ENCODE data around the gene PIBF1. TPM values are rescaled to one million over a fixed set of nuclear protein-coding genes. Genes with fewer than 3 reads are reported as not detected.
"Not testable (repeated sequence)": the region's sequence is repeated elsewhere in the genome, so short reads cannot be mapped to it uniquely, and the experiment has no call there.

PIBF1 gene
- total and polyA plus RNA-seq, 4 experiments from 2014 or later, result 10.4 to 36.0 (median 23.0) TPM

DNA sequence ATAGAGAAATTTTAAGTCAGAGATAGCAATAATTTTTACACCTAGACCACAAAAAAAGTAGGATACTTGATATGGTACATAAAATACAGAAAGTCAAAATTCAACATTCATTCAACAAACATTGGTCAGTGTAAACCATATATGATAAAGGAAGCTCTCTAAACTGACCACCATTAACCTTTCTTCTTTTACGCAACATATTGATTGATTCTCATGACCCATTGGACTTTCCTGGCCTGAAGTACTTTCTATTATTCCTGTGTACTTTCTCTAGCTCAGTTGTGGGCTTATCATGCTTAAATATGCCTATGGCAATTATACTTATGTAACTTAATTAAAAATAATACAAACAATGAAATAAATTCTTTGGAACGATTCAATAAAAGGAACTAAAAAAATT is 10.7 kb downstream of the PIBF1 start:
- Histone ChIP-seq H3K36me3 (ENCODE audit: insufficient read depth, low read length) (peaks cover 22% of the 10 kb centered on the region), H3K27me3 (ENCODE audit: insufficient read depth, low read length) (no peaks in the 10 kb centered on the region), H3K4me3 (ENCODE audit: low read length in 2 of 2) (no peak overlapping the region), H3K4me1 (ENCODE audit: insufficient read depth, low read length) (no peaks in the 10 kb centered on the region), H3K27ac (ENCODE audit: low read depth, low read length) (no peak overlapping the region), H3K9me3 (ENCODE audit: control insufficient read depth in 1 of 2, low read length in 2 of 2) (no peaks in the 10 kb centered on the region)
- ChIA-PET POLR2A (ENCODE audit: partially characterized antibody) (no interaction called here), CTCF (ENCODE audit: partially characterized antibody) (interaction anchor here (1.2 kb wide), 1 partner anchor 15 kb away, joined by 3 read pairs; no protein-coding TSS in a partner anchor)
- Mint-ChIP-seq H3K4me1 (peaks cover 17 to 30% (median 27%) of the 10 kb centered on the region in 4 donors), H3K4me3 (no peak overlapping the region), H3K27ac (no peak overlapping the region), H3K9me3 (peaks cover 0 to 4% (median 0%) of the 10 kb centered on the region in 8 donors), H3K36me3 (peaks cover 48 to 53% of the 10 kb centered on the region in 2 donors), H3K27me3 (no peaks in the 10 kb centered on the region)
- intact Hi-C loops (cut with micrococcal nuclease), result no loop called here
- DNase-seq, result no peak

DNA sequence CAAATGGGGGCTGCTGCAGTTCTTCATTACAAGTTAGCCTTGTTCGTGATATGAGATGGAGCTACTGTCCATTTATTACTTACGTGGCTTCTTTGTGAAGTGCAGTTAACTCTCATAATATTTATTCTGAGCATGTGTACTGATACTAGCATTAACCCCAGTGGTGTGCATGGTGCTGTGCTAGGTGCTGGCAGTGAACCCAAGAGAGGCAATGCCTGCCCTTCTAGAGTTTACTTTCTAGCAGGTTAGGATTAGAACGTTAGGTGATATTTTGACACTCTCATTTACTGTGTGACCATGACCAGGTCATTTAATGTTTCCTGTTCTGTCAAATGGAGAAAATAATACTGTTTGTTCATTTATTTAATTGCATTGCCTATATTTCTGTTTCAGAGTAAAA is 16.9 kb downstream of the PIBF1 start:
- peaks cover 11 to 25% (median 18%) of the 10 kb centered on the region in 4 donors for H3K4me1 Mint-ChIP-seq
- H3K36me3 Mint-ChIP-seq, result peaks cover 53 to 63% of the 10 kb centered on the region in 2 donors
- Histone ChIP-seq H3K4me3 (ENCODE audit: low read length in 2 of 2) (no peak overlapping the region), H3K27me3 (ENCODE audit: insufficient read depth, low read length) (no peaks in the 10 kb centered on the region), H3K36me3 (ENCODE audit: insufficient read depth, low read length) (peaks cover 20% of the 10 kb centered on the region), H3K4me1 (ENCODE audit: insufficient read depth, low read length) (no peaks in the 10 kb centered on the region), H3K9me3 (ENCODE audit: control insufficient read depth in 1 of 2, low read length in 2 of 2) (no peaks in the 10 kb centered on the region), H3K27ac (ENCODE audit: low read depth, low read length) (no peak overlapping the region)
- DNase-seq, result no peak
- H3K9me3 Mint-ChIP-seq, result peaks cover 0 to 4% (median 0%) of the 10 kb centered on the region in 8 donors
- ChIA-PET POLR2A (ENCODE audit: partially characterized antibody) (no interaction called here), CTCF (ENCODE audit: partially characterized antibody) (no interaction called here)
- H3K27ac Mint-ChIP-seq, result no peak overlapping the region
- no peak overlapping the region for H3K4me3 Mint-ChIP-seq
- no peaks in the 10 kb centered on the region for H3K27me3 Mint-ChIP-seq
- intact Hi-C loops (cut with micrococcal nuclease), result no loop called here

GRCh38 chr13:72804301-72804700 is 22.4 kb downstream of the PIBF1 start:
- Histone ChIP-seq H3K4me1 (ENCODE audit: insufficient read depth, low read length) (no peaks in the 10 kb centered on the region), H3K36me3 (ENCODE audit: insufficient read depth, low read length) (no peaks in the 10 kb centered on the region), H3K27ac (ENCODE audit: low read depth, low read length) (no peak overlapping the region), H3K4me3 (ENCODE audit: low read length in 2 of 2) (no peak overlapping the region), H3K9me3 (ENCODE audit: control insufficient read depth in 1 of 2, low read length in 2 of 2) (no peaks in the 10 kb centered on the region), H3K27me3 (ENCODE audit: insufficient read depth, low read length) (no peaks in the 10 kb centered on the region)
- Mint-ChIP-seq H3K27me3 (no peaks in the 10 kb centered on the region), H3K4me1 (peaks cover 7 to 12% (median 9%) of the 10 kb centered on the region in 4 donors), H3K36me3 (peaks cover 43 to 47% of the 10 kb centered on the region in 2 donors), H3K27ac (peak overlapping the region in 3 of 7 donors; percentile 26 to 68 (median 63)), H3K9me3 (peaks cover 0 to 5% (median 0%) of the 10 kb centered on the region in 8 donors), H3K4me3 (no peak overlapping the region)
- intact Hi-C loops (cut with micrococcal nuclease), result no loop called here
- CTCF ChIA-PET (ENCODE audit: partially characterized antibody), result no interaction called here
- no peak for DNase-seq
- POLR2A ChIA-PET (ENCODE audit: partially characterized antibody), result no interaction called here

GRCh38 chr13:72805676-72806346 is 23.9 kb downstream of the PIBF1 start:
- Histone ChIP-seq H3K9me3 (ENCODE audit: control insufficient read depth in 1 of 2, low read length in 2 of 2) (no peaks in the 10 kb centered on the region), H3K27me3 (ENCODE audit: insufficient read depth, low read length) (no peaks in the 10 kb centered on the region), H3K4me3 (ENCODE audit: low read length in 2 of 2) (no peak overlapping the region), H3K27ac (ENCODE audit: low read depth, low read length) (no peak overlapping the region), H3K36me3 (ENCODE audit: insufficient read depth, low read length) (no peaks in the 10 kb centered on the region), H3K4me1 (ENCODE audit: insufficient read depth, low read length) (no peaks in the 10 kb centered on the region)
- Mint-ChIP-seq H3K36me3 (peaks cover 38 to 42% of the 10 kb centered on the region in 2 donors), H3K4me1 (peaks cover 7 to 11% (median 8%) of the 10 kb centered on the region in 4 donors), H3K27ac (peak overlapping the region in 1 of 7 donors; percentile 55), H3K9me3 (peaks cover 0 to 5% (median 0%) of the 10 kb centered on the region in 8 donors), H3K27me3 (no peaks in the 10 kb centered on the region), H3K4me3 (no peak overlapping the region)
- POLR2A ChIA-PET (ENCODE audit: partially characterized antibody), result no interaction called here
- no peak for DNase-seq
- CTCF ChIA-PET (ENCODE audit: partially characterized antibody), result interaction anchor here (0.8 kb wide), 2 partner anchors 14 to 22 kb away, joined by 3 read pairs; no protein-coding TSS in a partner anchor
- intact Hi-C loops (cut with micrococcal nuclease), result no loop called here

DNA sequence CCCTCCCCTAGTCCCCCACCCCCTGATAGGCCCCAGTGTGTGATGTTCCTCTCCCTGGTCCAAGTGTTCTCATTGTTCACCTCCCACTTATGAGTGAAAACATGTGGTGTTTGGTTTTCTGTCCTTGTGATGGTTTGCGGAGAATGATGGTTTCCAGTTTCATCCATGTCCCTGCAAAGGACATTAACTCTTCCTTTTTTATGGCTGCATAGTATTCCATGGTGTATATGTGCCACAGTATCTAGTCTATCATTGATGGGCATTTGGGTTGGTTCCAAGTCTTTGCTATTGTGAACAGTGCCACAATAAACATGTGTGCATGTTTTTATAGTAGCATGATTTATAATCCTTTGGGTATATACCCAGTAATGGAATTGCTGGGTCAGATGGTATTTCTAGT is 24.6 kb downstream of the PIBF1 start:
- H3K4me3 ChIP-seq (ENCODE audit: low read length in 2 of 2); CTCF ChIA-PET (ENCODE audit: partially characterized antibody); DNase-seq; H3K4me1 ChIP-seq (ENCODE audit: insufficient read depth, low read length); H3K4me1 Mint-ChIP-seq; H3K27me3 ChIP-seq (ENCODE audit: insufficient read depth, low read length); POLR2A ChIA-PET (ENCODE audit: partially characterized antibody); H3K9me3 Mint-ChIP-seq; H3K36me3 ChIP-seq (ENCODE audit: insufficient read depth, low read length); intact Hi-C loops (cut with micrococcal nuclease); H3K27ac ChIP-seq (ENCODE audit: low read depth, low read length); H3K9me3 ChIP-seq (ENCODE audit: control insufficient read depth in 1 of 2, low read length in 2 of 2); H3K27me3 Mint-ChIP-seq; H3K4me3 Mint-ChIP-seq: not testable (repeated sequence)
- peaks cover 35 to 39% of the 10 kb centered on the region in 2 donors for H3K36me3 Mint-ChIP-seq
- peak overlapping the region in 4 of 7 donors; percentile 23 to 59 (median 40) for H3K27ac Mint-ChIP-seq

DNA sequence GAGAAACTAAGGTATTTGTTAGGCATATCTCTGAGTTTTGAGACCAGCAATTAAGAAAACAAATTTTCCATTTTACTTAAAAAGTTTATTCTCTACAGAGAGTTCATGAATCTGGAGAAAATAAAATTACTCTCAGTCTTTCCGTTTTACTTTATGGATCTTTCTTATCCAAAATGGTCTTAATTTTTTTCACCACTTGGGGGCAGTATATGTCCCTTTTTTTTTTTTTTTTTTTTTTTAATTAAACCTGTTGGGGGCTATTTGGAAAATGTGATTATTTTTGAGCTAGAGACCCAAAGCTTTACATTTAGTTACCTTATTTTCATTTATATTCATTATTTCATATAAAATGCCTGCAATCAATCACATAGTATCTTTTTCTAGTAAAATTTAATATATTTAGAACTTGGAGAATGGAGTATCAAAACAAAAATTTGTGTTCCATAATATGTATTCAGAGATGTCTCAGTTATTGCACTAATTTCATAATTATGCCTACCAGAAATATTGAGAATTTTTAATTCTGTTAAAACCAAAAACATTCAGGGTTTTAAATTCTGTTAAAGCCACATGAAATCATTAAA is 27.1 kb downstream of the PIBF1 start:
- Histone ChIP-seq H3K4me1 (ENCODE audit: insufficient read depth, low read length) (no peaks in the 10 kb centered on the region), H3K27me3 (ENCODE audit: insufficient read depth, low read length) (no peaks in the 10 kb centered on the region), H3K4me3 (ENCODE audit: low read length in 2 of 2) (no peak overlapping the region), H3K27ac (ENCODE audit: low read depth, low read length) (no peak overlapping the region), H3K9me3 (ENCODE audit: control insufficient read depth in 1 of 2, low read length in 2 of 2) (no peaks in the 10 kb centered on the region), H3K36me3 (ENCODE audit: insufficient read depth, low read length) (peaks cover 5% of the 10 kb centered on the region)
- Mint-ChIP-seq H3K4me3 (no peak overlapping the region), H3K4me1 (peaks cover 0 to 4% (median under 1%) of the 10 kb centered on the region in 4 donors), H3K9me3 (peaks cover 0 to 5% (median 0%) of the 10 kb centered on the region in 8 donors), H3K27me3 (no peaks in the 10 kb centered on the region), H3K27ac (no peak overlapping the region), H3K36me3 (peaks cover 28 to 33% of the 10 kb centered on the region in 2 donors)
- ChIA-PET CTCF (ENCODE audit: partially characterized antibody) (interaction anchor here (0.6 to 1.6 kb wide), 6 partner anchors 9 to 1694 kb away, joined by 3 to 6 read pairs (median 3); no protein-coding TSS in a partner anchor), POLR2A (ENCODE audit: partially characterized antibody) (no interaction called here)
- intact Hi-C loops (cut with micrococcal nuclease), result loop anchor here (1.0 kb wide), 1 partner anchor 899 kb away; no protein-coding TSS in a partner anchor
- DNase-seq, result peak in 4 of 5 donors; percentile 6 to 24 (median 15)

- no peak overlapping the region for H3K4me3 Mint-ChIP-seq
- POLR2A ChIA-PET (ENCODE audit: partially characterized antibody), result no interaction called here
- Histone ChIP-seq H3K4me3 (ENCODE audit: low read length in 2 of 2) (no peak overlapping the region), H3K9me3 (ENCODE audit: control insufficient read depth in 1 of 2, low read length in 2 of 2) (no peaks in the 10 kb centered on the region), H3K4me1 (ENCODE audit: insufficient read depth, low read length) (no peaks in the 10 kb centered on the region), H3K27ac (ENCODE audit: low read depth, low read length) (no peak overlapping the region), H3K27me3 (ENCODE audit: insufficient read depth, low read length) (no peaks in the 10 kb centered on the region), H3K36me3 (ENCODE audit: insufficient read depth, low read length) (peaks cover 4% of the 10 kb centered on the region)
- H3K4me1 Mint-ChIP-seq, result peaks cover 0 to 12% (median 1%) of the 10 kb centered on the region in 4 donors
- H3K36me3 Mint-ChIP-seq, result peaks cover 28 to 41% of the 10 kb centered on the region in 2 donors
- intact Hi-C loops (cut with micrococcal nuclease), result no loop called here
- peaks cover 0 to 2% (median 0%) of the 10 kb centered on the region in 8 donors for H3K9me3 Mint-ChIP-seq
- CTCF ChIA-PET (ENCODE audit: partially characterized antibody), result interaction anchor here (1.8 to 2.9 kb wide), 2 partner anchors 13 to 15 kb away, joined by 3 to 8 read pairs; no protein-coding TSS in a partner anchor
- H3K27ac Mint-ChIP-seq, result peak overlapping the region in 1 of 7 donors; percentile 66
- no peak for DNase-seq
- H3K27me3 Mint-ChIP-seq, result no peaks in the 10 kb centered on the region
Observed at GRCh38 chr13:72820156-72820897, 38.4 kb downstream of the PIBF1 start.

Data from CD4-positive, alpha-beta memory T cell (primary cell).